Thymus (tissue), 14 donors: Measurements from ENCODE around the gene MMP19. TPM values are rescaled to one million over a fixed set of nuclear protein-coding genes. Genes with fewer than 3 reads are reported as not detected.
"Not testable (repeated sequence)": the region's sequence is repeated elsewhere in the genome, so short reads cannot be mapped to it uniquely, and the experiment has no call there.

Source experiments
- DNase-seq, 9 donors: peaks; one replicate each; pipeline ENCODE4 v3.0.0-alpha.2; 2013; ENCODE audit warnings: low spot score in 9 of 9, low read depth in 6 of 9, missing footprints in 1 of 9
- H3K27ac ChIP-seq, 2 donors: one replicate each; pipeline ENCODE4 v1.5.1; 2013; ENCODE audit warnings: control low read depth in 1 of 2, low read depth in 1 of 2, low read length in 1 of 2, mild to moderate bottlenecking in 1 of 2, moderate library complexity in 1 of 2
- H3K27me3 ChIP-seq, 2 donors: one replicate each; pipeline ENCODE4 v1.5.1; 2013; ENCODE audit warnings: low read length in 1 of 2; ENCODE audit not compliant: control insufficient read depth in 2 of 2, insufficient read depth in 1 of 2
- H3K36me3 ChIP-seq, 2 donors: one replicate each; pipeline ENCODE4 v1.5.1; 2013; ENCODE audit warnings: low read length in 1 of 2, mild to moderate bottlenecking in 1 of 2, moderate library complexity in 1 of 2; ENCODE audit not compliant: control insufficient read depth in 2 of 2, insufficient read depth in 2 of 2
- H3K4me1 ChIP-seq, 2 donors: one replicate each; pipeline ENCODE4 v1.5.1; 2013; ENCODE audit warnings: low read length in 2 of 2; ENCODE audit not compliant: control insufficient read depth in 2 of 2, insufficient read depth in 2 of 2
- H3K4me3 ChIP-seq, 2 donors: one replicate each; pipeline ENCODE4 v1.5.1; 2013; ENCODE audit warnings: low read length in 2 of 2, control low read depth in 1 of 2, mild to moderate bottlenecking in 1 of 2
- H3K9me3 ChIP-seq, 2 donors: one replicate each; pipeline ENCODE4 v1.5.1; 2013; ENCODE audit warnings: low read length in 1 of 2, mild to moderate bottlenecking in 1 of 2; ENCODE audit not compliant: control insufficient read depth in 2 of 2, insufficient read depth in 1 of 2
- WGBS: extraction: QIAGEN DNeasy Blood & Tissue Kit; methylation state at CpG from one replicate; pipeline ENCODE4 v1.1.7; 2013; 5-methylcytosine and 5-hydroxymethylcytosine counted together
- long read RNA-seq, 10 donors: transcript quantifications; one replicate each; lab custom pipeline, GENCODE V29; 2026
- polyA plus RNA-seq: library from polyadenylated mRNA; stranded (reverse); fragments of 200-250 nt; gene quantifications from one replicate; pipeline ENCODE4 v1.2.3, GENCODE V29; 2013
- total RNA-seq: library from RNA; stranded (reverse); fragments of 120-200 nt; gene quantifications from one replicate; pipeline ENCODE4 v1.2.4, GENCODE V29; 2013
- donor health status: healthy.

Gene MMP19, protein sequence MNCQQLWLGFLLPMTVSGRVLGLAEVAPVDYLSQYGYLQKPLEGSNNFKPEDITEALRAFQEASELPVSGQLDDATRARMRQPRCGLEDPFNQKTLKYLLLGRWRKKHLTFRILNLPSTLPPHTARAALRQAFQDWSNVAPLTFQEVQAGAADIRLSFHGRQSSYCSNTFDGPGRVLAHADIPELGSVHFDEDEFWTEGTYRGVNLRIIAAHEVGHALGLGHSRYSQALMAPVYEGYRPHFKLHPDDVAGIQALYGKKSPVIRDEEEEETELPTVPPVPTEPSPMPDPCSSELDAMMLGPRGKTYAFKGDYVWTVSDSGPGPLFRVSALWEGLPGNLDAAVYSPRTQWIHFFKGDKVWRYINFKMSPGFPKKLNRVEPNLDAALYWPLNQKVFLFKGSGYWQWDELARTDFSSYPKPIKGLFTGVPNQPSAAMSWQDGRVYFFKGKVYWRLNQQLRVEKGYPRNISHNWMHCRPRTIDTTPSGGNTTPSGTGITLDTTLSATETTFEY
- total RNA-seq: 4.5 TPM
- polyA plus RNA-seq: 19.9 TPM
- long read RNA-seq, donor 1, partial matches to known transcripts: 0 of 1 reads
- long read RNA-seq, donor 1, other reads (novel, unspliced or antisense): 0 of 1 reads
- long read RNA-seq, donor 2: 0 reads
- long read RNA-seq, donor 3, partial matches to known transcripts: 0 of 1 reads
- long read RNA-seq, donor 3, other reads (novel, unspliced or antisense): 0 of 1 reads
- long read RNA-seq, donor 4: 0 reads
- long read RNA-seq, donor 5, partial matches to known transcripts: 0 of 1 reads
- long read RNA-seq, donor 5, other reads (novel, unspliced or antisense): 0 of 1 reads
- long read RNA-seq, donor 6, partial matches to known transcripts: 0 of 1 reads
- long read RNA-seq, donor 6, other reads (novel, unspliced or antisense): 0 of 1 reads
- long read RNA-seq, donor 7, partial matches to known transcripts: 0 of 1 reads
- long read RNA-seq, donor 7, other reads (novel, unspliced or antisense): 0 of 1 reads
- long read RNA-seq, donor 8: 0 reads
- long read RNA-seq, donor 9: 0 reads
- long read RNA-seq, donor 10: 0 reads

DNA sequence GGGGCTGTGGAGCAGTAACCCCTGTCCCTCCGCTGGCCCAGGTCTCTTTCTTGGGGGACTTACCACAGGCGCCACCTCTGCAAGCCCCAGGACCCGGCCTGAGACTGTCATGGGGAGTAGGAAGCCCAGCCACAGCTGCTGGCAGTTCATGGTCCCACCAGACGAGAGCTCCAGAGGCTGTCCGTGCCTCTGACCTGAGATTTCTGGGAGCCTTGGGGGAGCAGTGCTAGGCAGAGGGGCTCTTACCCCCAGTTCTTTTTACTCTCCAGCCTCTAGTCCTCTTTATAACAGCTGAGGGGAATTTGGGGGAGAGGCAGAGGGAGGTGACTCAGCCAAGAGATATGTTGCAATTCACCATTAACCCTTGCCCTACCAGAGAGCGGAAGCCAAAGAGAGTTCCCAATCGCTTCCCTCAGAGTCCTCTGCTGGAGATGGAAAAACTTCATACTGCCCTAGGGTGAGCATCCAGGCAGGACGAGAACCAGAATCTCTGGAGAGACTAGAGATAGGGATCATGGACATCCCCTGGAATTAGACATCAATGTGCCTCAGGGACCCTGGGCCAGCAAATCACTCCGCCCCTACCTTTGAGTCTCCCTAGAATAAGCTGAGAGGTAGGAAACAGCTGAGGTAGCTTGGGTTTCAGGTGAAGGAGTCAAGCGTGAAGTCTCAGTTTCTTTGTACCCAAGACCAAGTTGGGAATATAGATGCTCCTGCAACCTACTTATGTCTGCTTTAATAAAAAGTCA is at the start of gene MMP19:
Gene MMP19 (minus strand): TSS at position 256 of the 749 bp plus-strand sequence. CDS start 106 bp downstream, at position 150.
- 85% methylated on average over 10 of the region's 10 CpGs for WGBS
- Histone ChIP-seq H3K4me1 (peaks cover 0 to 3% of the 10 kb centered on the region in 2 donors), H3K9me3 (no peaks in the 10 kb centered on the region), H3K36me3 (no peaks in the 10 kb centered on the region), H3K27me3 (peaks cover 0 to 8% of the 10 kb centered on the region in 2 donors), H3K27ac (no peak within 1 kb of the TSS), H3K4me3 (no peak within 1 kb of the TSS)
- DNase-seq: no peak

DNA sequence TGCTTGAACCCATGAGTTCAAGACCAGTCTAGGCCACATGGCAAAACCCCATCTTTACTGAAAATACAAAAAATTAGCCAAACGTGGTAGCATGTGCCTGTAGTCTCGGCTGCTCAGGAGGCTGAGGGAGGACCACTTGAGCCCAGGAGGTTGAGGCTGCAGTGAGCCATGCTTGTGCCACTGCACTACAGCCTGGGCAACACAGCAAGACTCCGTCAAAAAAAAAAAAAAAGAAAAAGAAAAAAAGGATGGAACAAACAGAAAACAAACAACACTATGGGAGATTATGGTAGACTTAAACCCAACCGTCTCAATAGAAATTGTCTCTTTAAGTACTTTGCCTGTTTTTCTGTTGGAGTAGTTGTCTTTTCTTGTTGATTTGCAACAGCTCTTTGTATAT is 48.6 kb upstream of the MMP19 start:
- Histone ChIP-seq H3K9me3 (no peaks in the 10 kb centered on the region), H3K4me1 (no peaks in the 10 kb centered on the region), H3K36me3 (no peaks in the 10 kb centered on the region), H3K27me3 (no peaks in the 10 kb centered on the region), H3K27ac (no peak overlapping the region), H3K4me3 (no peak overlapping the region)
- 96% methylated on average over 4 of the region's 4 CpGs for WGBS
- DNase-seq: no peak

DNA sequence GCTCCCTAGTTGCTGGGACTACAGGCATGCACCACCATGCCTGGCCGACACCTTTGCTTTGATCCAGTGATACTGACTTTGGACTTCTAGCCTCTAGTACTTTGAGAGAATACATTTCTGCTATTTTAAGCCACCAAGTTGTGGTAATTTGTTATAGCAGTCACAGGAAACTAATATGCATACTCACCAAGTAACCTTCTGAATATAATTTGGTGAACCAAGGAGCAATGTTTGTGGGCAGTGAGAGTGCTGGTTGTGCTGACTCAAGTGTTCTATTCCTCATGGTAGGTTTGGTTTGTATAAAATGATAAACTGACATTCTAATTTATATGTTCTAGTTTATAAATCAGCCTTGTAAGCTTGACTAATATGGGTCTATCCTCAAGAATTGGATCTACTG is 42.4 kb upstream of the MMP19 start:
- Histone ChIP-seq H3K9me3 (no peaks in the 10 kb centered on the region), H3K27me3 (no peaks in the 10 kb centered on the region), H3K36me3 (no peaks in the 10 kb centered on the region), H3K4me1 (peaks cover 0 to 3% of the 10 kb centered on the region in 2 donors), H3K27ac (no peak overlapping the region), H3K4me3 (no peak overlapping the region)
- no peak for DNase-seq
- 90% methylated on average over 1 of the region's 1 CpG for WGBS

DNA sequence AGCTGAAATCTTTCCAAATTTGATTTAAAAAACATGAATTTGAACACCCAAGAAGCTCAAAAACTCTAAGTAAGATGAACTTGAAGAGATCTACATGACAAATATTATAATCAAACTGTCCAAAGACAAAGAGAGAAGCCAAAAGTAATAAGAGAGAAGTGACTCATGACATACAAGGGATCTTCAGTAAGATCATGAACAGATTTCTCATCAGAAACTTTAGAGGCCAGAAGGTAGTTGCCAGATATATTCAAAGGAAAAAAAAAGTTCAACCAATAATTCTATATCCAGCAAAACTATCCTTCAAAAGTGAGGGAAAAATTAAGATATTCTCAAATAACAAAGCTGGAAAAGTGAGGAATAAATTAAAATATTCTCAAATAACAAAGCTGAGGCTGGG is 35.1 kb upstream of the MMP19 start:
- Histone ChIP-seq H3K4me3 (no peak overlapping the region), H3K27me3 (no peaks in the 10 kb centered on the region), H3K9me3 (peaks cover 0 to 5% of the 10 kb centered on the region in 2 donors), H3K36me3 (no peaks in the 10 kb centered on the region), H3K27ac (no peak overlapping the region), H3K4me1 (peaks cover 0 to 3% of the 10 kb centered on the region in 2 donors)
- DNase-seq: no peak

DNA sequence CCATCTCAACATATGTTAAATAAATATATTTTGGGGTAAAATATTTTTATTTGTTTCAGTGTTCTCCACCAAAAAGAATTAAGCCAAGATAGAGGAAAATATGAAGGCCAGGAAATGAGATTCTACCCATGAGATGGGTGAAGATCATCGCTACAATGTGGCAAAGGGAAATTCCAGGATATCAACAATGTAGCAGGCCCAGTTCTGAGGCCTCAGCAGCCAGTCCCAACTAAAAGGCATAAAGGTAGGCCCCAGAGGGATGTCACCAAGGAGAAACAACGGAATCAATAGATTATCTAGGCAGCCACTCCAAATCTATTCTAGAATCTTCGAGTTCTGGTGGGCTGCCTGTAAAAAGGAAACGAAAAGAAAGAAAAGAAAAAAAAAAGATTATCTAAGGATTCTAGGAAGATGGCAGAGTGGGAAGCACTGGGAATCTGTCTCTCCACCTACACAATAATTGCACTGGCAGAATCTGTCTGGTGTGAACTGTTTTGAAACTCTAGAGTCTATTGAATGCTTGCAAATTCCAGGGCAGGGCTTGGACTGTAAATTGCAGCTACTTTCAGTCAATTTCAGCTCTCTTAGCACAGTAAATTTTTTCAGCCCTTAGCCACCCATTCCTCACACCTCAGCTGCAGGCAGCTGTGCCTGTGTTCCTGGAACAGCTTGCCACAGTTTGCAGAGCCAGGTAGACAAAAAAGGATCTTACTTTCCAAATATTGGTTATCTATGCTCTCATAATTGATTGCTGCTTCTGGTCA is 33.1 kb upstream of the MMP19 start:
- H3K4me3 ChIP-seq: no peak overlapping the region
- H3K36me3 ChIP-seq: no peaks in the 10 kb centered on the region
- no peak for DNase-seq
- H3K4me1 ChIP-seq: peaks cover 0 to 3% of the 10 kb centered on the region in 2 donors
- no peaks in the 10 kb centered on the region for H3K27me3 ChIP-seq
- H3K9me3 ChIP-seq: peaks cover 0 to 5% of the 10 kb centered on the region in 2 donors
- peak overlapping the region; percentile 24 to 60 for H3K27ac ChIP-seq
- WGBS: 89% methylated on average over 4 of the region's 4 CpGs

DNA sequence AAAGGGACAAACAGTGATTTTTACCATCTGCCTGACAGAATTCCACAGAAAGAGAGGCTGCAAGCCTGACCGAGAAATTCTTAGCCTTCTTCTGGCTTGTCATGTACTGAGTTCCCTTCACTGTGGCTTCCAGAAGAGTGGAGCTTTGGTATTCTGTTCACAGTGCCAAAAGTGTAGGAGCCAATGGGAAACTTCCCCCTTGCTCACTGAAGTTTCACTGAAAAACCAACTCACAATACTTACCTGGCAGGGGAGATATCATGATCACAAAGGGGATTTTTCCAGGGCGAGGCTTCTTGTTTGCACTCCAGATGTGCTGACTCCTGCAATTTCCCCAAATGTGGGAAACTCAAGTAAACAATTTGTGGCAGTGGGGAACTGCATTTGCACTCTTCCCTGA is 31.7 kb upstream of the MMP19 start:
- peak in 1 of 9 donors; percentile 32 for DNase-seq
- Histone ChIP-seq H3K36me3 (no peaks in the 10 kb centered on the region), H3K4me3 (no peak overlapping the region), H3K27me3 (no peaks in the 10 kb centered on the region), H3K9me3 (peaks cover 0 to 5% of the 10 kb centered on the region in 2 donors), H3K4me1 (no peaks in the 10 kb centered on the region), H3K27ac (peak overlapping the region in 1 of 2 donors; percentile 64)
- WGBS: 96% methylated on average over 2 of the region's 2 CpGs

DNA sequence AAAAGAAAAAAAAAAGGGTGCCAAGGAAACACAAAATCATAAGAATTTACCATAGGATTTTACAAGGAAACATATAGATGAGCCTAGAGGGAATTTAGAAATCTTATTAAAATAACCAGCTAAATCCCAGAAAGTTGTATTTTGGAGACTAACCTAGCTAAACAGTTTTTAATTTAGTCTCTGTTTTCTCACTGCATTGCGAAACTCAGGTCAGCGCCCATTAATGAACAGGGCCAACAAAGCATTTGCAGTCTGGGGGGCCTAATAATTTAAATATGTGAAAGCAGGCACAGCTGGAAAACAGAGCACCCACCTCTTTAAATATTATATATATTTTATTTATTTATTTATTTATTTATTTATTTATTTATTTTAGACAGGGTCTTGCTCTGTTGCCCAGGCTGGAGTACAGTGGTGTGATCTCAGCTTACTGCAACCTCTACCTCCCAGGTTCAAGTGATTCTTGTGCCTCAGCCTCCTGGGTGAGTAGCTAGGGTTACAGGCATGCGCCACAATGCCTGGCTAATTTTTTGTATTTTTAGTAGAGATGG is 23.8 kb upstream of the MMP19 start:
- not testable (repeated sequence) for H3K27me3 ChIP-seq, H3K9me3 ChIP-seq, H3K36me3 ChIP-seq, H3K4me3 ChIP-seq, H3K27ac ChIP-seq, DNase-seq, H3K4me1 ChIP-seq
- WGBS: 98% methylated on average over 3 of the region's 3 CpGs

DNA sequence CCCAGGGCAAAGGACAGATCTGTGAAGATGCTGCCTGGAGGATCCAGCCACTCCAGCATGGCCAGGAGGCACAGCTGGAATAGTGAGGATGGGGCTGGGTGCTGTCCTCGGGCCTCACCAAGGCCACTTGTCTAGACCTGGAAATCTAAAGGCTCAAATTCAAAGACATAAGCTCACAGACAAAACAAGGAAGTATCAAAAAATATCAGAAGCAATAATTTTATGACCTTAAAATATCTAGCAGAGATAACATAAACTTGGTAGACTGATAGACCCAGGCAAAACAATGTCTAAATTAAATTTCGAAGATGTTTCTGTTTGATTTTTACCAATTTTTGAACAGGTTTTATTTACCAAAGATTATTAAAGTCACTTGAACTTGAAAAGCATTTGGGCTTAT is 22.6 kb upstream of the MMP19 start:
- Histone ChIP-seq H3K27ac (no peak overlapping the region), H3K36me3 (no peaks in the 10 kb centered on the region), H3K9me3 (peaks cover 0 to 6% of the 10 kb centered on the region in 2 donors), H3K27me3 (no peaks in the 10 kb centered on the region), H3K4me3 (no peak overlapping the region), H3K4me1 (no peaks in the 10 kb centered on the region)
- WGBS: 97% methylated on average over 2 of the region's 2 CpGs
- no peak for DNase-seq
